COLO829 (cell line): Measurements from ENCODE around the gene GJB3.
A peak's percentile ranks its signal among the peaks of the same experiment; 100 is the strongest.
"Not testable (repeated sequence)": the region's sequence is repeated elsewhere in the genome, so short reads cannot be mapped to it uniquely, and the experiment has no call there.

Experiments used
- DNase-seq: peaks from one replicate; pipeline ENCODE4 v3.0.0; 2012; ENCODE audit warnings: low spot score

GJB3 gene

DNA sequence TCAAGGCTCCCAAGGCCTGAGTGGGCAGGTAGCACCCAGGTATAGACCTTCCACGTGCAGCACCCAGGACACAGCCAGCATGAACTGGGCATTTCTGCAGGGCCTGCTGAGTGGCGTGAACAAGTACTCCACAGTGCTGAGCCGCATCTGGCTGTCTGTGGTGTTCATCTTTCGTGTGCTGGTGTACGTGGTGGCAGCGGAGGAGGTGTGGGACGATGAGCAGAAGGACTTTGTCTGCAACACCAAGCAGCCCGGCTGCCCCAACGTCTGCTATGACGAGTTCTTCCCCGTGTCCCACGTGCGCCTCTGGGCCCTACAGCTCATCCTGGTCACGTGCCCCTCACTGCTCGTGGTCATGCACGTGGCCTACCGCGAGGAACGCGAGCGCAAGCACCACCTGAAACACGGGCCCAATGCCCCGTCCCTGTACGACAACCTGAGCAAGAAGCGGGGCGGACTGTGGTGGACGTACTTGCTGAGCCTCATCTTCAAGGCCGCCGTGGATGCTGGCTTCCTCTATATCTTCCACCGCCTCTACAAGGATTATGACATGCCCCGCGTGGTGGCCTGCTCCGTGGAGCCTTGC, 19.7 kb upstream of the GJB3 start:
- DNase-seq: no peak

DNA sequence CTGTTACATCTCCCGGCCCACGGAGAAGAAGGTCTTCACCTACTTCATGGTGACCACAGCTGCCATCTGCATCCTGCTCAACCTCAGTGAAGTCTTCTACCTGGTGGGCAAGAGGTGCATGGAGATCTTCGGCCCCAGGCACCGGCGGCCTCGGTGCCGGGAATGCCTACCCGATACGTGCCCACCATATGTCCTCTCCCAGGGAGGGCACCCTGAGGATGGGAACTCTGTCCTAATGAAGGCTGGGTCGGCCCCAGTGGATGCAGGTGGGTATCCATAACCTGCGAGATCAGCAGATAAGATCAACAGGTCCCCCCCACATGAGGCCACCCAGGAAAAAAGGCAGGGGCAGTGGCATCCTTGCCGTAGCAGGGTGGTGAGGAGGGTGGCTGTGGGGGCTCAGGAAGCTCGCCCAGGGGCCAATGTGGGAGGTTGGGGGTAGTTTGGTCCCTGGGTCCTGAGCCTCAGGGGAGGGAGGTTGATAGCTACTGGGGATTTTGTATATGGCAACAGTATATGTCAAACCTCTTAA, 19.2 kb upstream of the GJB3 start:
- no peak for DNase-seq

GRCh38 chr1:34762474-34763141, 18.4 kb upstream of the GJB3 start:
- DNase-seq: no peak

DNA sequence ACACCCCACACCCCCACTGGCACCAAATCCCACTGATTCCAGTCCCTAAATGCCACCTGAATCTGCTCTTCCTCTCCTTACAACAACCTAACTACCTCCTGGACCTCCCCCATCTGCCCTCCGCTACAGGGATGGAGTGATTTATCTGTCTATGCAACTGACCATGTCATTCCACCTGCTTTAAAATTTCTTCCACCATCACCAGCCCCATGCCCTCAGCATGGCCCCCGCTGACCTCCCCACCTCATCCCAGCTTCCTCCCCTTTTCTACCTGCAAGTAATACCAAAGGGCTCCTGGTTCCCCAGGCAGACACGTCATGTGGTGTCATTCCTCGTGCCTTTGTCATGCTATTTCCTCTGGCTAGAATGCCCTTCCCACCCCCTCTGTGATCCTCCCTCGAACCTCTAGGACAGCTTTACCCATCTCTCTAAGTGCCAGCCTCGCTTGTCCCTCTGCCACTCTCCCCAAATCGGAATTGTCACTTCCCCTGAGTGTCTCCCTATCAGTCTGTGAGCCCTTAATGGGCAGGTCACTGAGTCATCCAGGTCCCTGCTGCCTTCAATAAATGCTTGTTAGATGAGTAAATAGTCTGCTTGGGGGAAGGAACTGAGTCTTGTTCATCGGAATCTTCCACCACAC, 17.8 kb upstream of the GJB3 start:
- no peak for DNase-seq

- peak; percentile 11 for DNase-seq
These were observed 12.2 kb upstream of the GJB3 start for GRCh38 chr1:34768856-34769255.

- DNase-seq: no peak
These were observed 10.0 kb upstream of the GJB3 start for GRCh38 chr1:34770891-34771504.

GRCh38 chr1:34771573-34772371, 9.2 kb upstream of the GJB3 start:
- DNase-seq: no peak

- not testable (repeated sequence) for DNase-seq
These were observed 7.9 kb upstream of the GJB3 start for GRCh38 chr1:34773114-34773513.

- DNase-seq: no peak
These were observed 6.1 kb upstream of the GJB3 start for GRCh38 chr1:34774957-34775356.

GRCh38 chr1:34776911-34777310, 4.1 kb upstream of the GJB3 start:
- no peak for DNase-seq

DNA sequence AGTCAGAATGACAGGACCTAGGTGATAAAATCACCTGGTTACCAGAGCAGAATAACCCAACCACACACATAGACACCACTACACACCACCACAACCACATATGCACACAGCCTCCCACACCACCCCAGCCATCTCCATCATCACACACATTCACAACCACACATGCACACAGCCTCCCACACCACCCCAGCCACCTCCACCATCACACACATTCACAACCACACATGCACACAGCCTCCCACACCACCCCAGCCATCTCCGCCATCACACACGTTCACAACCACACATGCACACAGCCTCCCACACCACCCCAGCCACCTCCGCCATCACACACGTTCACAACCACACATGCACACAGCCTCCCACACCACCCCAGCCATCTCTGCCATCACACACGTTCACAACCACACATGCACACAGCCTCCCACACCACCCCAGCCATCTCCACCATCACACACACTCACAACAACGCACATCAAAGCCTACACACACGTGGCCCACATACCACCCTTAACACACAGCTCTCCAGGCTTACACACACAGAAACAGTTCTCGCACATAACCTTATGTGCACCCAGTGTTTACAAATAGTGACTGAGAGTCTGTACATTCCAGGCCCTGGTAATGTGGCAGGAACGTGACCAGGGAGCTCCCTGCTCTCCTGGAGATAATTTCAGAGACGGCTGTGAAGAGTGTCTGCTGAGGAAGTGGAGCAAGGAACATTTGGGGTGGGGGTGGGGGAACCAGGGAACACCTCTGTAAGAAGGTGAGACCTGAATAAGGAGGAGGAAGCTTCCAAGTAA, 3.3 kb upstream of the GJB3 start:
- no peak for DNase-seq

DNA sequence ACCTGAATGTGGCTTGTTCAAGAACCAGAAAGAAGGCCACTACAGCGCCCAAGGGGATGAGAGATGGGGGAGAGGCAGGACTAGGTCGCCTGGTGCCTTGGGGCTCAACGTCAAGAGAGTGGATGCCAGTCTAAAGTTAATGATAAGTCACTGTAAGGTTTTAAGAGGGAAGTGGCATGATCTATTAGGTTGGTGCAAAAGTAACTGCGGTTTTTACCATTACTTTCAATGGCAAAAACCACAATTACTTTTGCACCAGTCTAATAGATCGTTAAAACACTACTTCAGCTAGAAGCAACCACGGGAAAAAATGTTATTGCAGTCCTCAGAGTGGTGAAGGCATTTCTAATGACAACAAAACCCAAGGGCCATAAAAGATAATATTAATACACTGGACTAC, 2.6 kb upstream of the GJB3 start:
- no peak for DNase-seq

GRCh38 chr1:34779005-34779404, 2.0 kb upstream of the GJB3 start:
- DNase-seq: no peak

DNA sequence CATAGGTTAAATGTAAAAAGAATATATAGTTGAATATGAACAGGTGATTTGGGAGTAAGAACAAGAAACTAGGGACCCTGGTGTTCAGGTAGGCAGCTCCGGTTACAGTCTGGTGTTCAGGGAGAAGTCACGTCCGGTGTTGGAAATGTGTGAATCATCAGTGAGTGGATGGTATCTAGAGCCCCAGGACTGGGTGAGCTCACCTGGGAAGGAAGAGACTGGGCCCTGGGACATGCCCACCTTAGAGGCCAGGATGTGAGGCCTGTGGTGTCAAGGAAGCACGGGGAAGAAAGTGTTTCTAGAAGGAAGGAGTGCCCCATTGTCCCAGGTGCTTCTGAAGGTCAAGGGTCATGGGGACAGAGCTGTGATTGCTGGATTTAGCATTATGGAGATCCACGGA, 1.5 kb upstream of the GJB3 start:
- no peak for DNase-seq

- DNase-seq: no peak
These were observed 1.1 kb upstream of the GJB3 start for GRCh38 chr1:34779962-34780361.

DNA sequence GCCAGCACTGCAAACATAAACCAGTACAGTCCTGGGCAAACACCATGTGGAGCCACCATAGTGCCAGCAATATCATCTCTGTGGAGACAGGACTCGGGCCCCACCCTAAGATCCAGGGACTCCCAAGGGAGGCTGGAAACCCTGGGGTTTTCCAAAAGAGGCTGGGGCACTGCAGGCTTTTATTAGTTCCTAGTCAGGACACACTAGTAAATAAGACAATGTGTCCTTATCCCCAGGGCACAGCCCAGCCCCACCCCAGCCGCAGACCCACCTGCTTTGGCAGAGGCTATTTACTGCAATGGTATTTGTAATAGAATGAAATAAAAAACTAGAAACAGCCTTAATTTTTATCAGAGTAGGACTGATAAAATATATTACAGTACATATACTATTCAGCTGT, 486 bp upstream of the GJB3 start:
- no peak for DNase-seq

GRCh38 chr1:34781844-34782391, 904 bp downstream of the GJB3 start:
- no peak for DNase-seq

DNA sequence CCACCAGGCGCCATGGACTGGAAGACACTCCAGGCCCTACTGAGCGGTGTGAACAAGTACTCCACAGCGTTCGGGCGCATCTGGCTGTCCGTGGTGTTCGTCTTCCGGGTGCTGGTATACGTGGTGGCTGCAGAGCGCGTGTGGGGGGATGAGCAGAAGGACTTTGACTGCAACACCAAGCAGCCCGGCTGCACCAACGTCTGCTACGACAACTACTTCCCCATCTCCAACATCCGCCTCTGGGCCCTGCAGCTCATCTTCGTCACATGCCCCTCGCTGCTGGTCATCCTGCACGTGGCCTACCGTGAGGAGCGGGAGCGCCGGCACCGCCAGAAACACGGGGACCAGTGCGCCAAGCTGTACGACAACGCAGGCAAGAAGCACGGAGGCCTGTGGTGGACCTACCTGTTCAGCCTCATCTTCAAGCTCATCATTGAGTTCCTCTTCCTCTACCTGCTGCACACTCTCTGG, 3.8 kb downstream of the GJB3 start:
- no peak for DNase-seq

GRCh38 chr1:34785231-34785874, 4.3 kb downstream of the GJB3 start:
- no peak for DNase-seq

- no peak for DNase-seq
These were observed 5.0 kb downstream of the GJB3 start for GRCh38 chr1:34785875-34786470.
